Fibroblast of lung (primary cell): ENCODE results near the gene DHRS12.

Source experiments
- CTCF ChIP-seq, 2 donors: IDR thresholded peaks in 1 of 2; conservative IDR thresholded peaks in 1 of 2; 1 replicate in 1 of 2; 2 replicates in 1 of 2; pipeline ENCODE4 v1.5.1; 2011 to 2012; ENCODE audit warnings: low read length in 2 of 2, control low read depth in 1 of 2, inconsistent platforms in 1 of 2, low read depth in 1 of 2, mild to moderate bottlenecking in 1 of 2
- EZH2 ChIP-seq: IDR thresholded peaks from 2 replicates; pipeline ENCODE4 v1.5.1; 2012; ENCODE audit warnings: low read length, control low read depth, mild to moderate bottlenecking; ENCODE audit errors: missing control alignments

DNA sequence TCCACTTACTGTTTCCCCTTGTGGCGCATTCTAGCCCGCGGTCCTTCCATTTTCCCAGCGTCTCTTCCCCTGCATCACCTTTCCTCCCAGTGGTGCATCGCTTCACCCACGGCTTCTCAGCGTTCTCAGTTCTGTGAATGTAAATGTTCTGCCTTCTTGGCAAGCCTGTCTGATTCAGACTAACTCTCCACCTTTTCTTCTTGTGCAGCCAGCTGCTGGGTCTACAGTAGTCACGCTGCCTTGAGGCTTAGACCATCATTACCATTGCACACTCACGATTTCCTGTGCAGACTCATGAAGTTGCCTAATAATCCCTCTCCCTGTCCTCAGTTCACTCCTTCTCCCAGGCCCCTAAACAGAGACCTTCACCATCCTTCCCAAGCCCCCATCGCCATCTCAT is 75.0 kb downstream of the DHRS12 start:
- TF ChIP-seq CTCF (conservative IDR thresholded peaks at IDR 0.05 in 1 of 2, IDR thresholded peaks at IDR 0.05 in 1 of 2; ENCODE audit: low read depth in 1 of 2, low read length in 2 of 2): no peak
- no peak for TF ChIP-seq EZH2
